AML-193 (cell line): ENCODE results near the gene FADS3.

ENCODE experiments used
- DNase-seq, 2 experiments: peaks; one replicate each; lab custom pipeline; 2025; lab: John Stamatoyannopoulos, UW

Gene FADS3

GRCh38 chr11:61879152-61879551, 12.2 kb downstream of the FADS3 start:
- no peak for DNase-seq

- DNase-seq: no peak
Observed at GRCh38 chr11:61875698-61876097, 15.6 kb downstream of the FADS3 start.

GRCh38 chr11:61874853-61875252, 16.5 kb downstream of the FADS3 start:
- DNase-seq: no peak

- no peak for DNase-seq
Observed at GRCh38 chr11:61874377-61874809, 17.0 kb downstream of the FADS3 start.

GRCh38 chr11:61873588-61874376, 17.6 kb downstream of the FADS3 start:
- no peak for DNase-seq

- no peak for DNase-seq
Observed at GRCh38 chr11:61872935-61873565, 18.3 kb downstream of the FADS3 start.

GRCh38 chr11:61871158-61871597, 20.2 kb downstream of the FADS3 start:
- no peak for DNase-seq

GRCh38 chr11:61870541-61871031, 20.8 kb downstream of the FADS3 start:
- DNase-seq: no peak

- no peak for DNase-seq
Observed at GRCh38 chr11:61869708-61870451, 21.5 kb downstream of the FADS3 start.

GRCh38 chr11:61869429-61869707, 22.0 kb downstream of the FADS3 start:
- DNase-seq: no peak

GRCh38 chr11:61868571-61869428, 22.5 kb downstream of the FADS3 start:
- DNase-seq: no peak

- no peak for DNase-seq
Observed at GRCh38 chr11:61866958-61867343, 24.4 kb downstream of the FADS3 start.

GRCh38 chr11:61866231-61866957, 25.0 kb downstream of the FADS3 start:
- no peak for DNase-seq

- DNase-seq: no peak
Observed at GRCh38 chr11:61864814-61865775, 26.2 kb downstream of the FADS3 start.

GRCh38 chr11:61863548-61864081, 27.7 kb downstream of the FADS3 start:
- DNase-seq: no peak

- DNase-seq: no peak
Observed at GRCh38 chr11:61862714-61863547, 28.4 kb downstream of the FADS3 start.

- no peak for DNase-seq
Observed at GRCh38 chr11:61861634-61862033, 29.7 kb downstream of the FADS3 start.

- no peak for DNase-seq
Observed at GRCh38 chr11:61860054-61860903, 31.1 kb downstream of the FADS3 start.
